Prostate gland (tissue), 2 donors: Measurements from ENCODE around the gene MYLK2. TPM values are rescaled to one million over a fixed set of nuclear protein-coding genes. Genes with fewer than 3 reads are reported as not detected.
"Not testable (repeated sequence)": the region's sequence is repeated elsewhere in the genome, so short reads cannot be mapped to it uniquely, and the experiment has no call there.

ENCODE experiments used
- DNase-seq: peaks from one replicate; pipeline ENCODE4 v3.0.0-alpha.2; 2019; ENCODE audit warnings: low spot score
- H3K27ac ChIP-seq, 2 donors: fragments of 200-600 bp; sonication (generic); 2 replicates each; pipeline ENCODE4 v1.5.1; 2017 to 2019
- H3K27me3 ChIP-seq: fragments of 200-600 bp; sonication (generic); replicated peaks from 2 replicates; pipeline ENCODE4 v1.5.1; 2019; ENCODE audit not compliant: insufficient read depth
- H3K36me3 ChIP-seq, 2 donors: fragments of 200-600 bp; sonication (generic); 1 replicate in 1 of 2; 2 replicates in 1 of 2; pipeline versions ENCODE4 v1.5.1 to v1.8.1; 2017 to 2019
- H3K4me1 ChIP-seq: fragments of 200-600 bp; sonication (generic); replicated peaks from 2 replicates; pipeline ENCODE4 v1.5.1; 2019
- H3K4me3 ChIP-seq, 2 donors: fragments of 200-600 bp; sonication (generic); 2 replicates each; pipeline ENCODE4 v1.5.1; 2017 to 2019
- H3K9me3 ChIP-seq: fragments of 200-600 bp; sonication (generic); 2 replicates; pipeline ENCODE4 v1.5.1; 2017
- POLR2A ChIP-seq: fragments of 450-650 bp; IDR thresholded peaks from one replicate; pipeline ENCODE4 v1.6.1; 2016; ENCODE audit warnings: antibody characterized with exemption, mild to moderate bottlenecking
- POLR2AphosphoS5 ChIP-seq: sonication (generic); formaldehyde crosslinking; IDR thresholded peaks from one replicate; pipeline ENCODE4 v1.6.1; 2017; ENCODE audit warnings: antibody characterized with exemption
- WGBS: methylation state at CpG from one replicate; pipeline ENCODE4 v1.1.5; 2018; 5-methylcytosine and 5-hydroxymethylcytosine counted together
- intact Hi-C: fragments of 100-400 bp; cut with DNase I; formaldehyde crosslinking; loops from one replicate; pipeline ENCODE4 v1.14.2; 2022
- total RNA-seq, 2 donors: library from RNA; depleted of rRNA; stranded (reverse); fragments of >200 nt; gene quantifications; one replicate each; pipeline ENCODE4 v1.1.0, GENCODE V29; 2016
- TF ChIP-seq, protein P1 (sequence below), 4 experiments: fragments of 200-600 bp in 2 of 4; fragments of 450-650 bp in 2 of 4; sonication (generic) in 2 of 4; IDR thresholded peaks; 1 replicate in 3 of 4; 2 replicates in 1 of 4; pipeline ENCODE4 v1.5.1; 2016 to 2019; ENCODE audit warnings: antibody characterized with exemption in 4 of 4, mild to moderate bottlenecking in 2 of 4, moderate library complexity in 2 of 4

Gene MYLK2
- total RNA-seq, 2 donors from 2014 or later: 0.27 to 0.91 TPM

DNA sequence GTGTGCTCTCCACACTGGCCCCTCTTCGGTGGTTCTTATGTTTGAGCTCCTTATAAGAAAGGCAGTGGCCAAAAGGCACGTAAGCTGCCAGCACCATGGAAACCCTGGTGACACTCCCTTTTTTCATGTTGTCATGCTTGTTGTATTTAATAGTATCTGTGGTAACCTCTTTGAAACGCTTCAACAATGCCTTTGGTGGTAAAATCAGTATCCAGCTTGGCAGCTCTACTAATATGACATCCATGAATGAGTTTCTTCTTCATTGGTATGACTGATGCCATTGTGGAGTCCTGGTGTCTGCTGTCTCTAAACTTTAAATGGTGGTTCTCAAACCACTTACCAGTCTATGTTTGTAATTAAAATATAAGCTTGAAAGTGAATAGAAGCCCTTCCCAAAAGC, 10.7 kb upstream of the MYLK2 start:
- DNase-seq: no peak
- WGBS: 84% methylated on average over 3 of the region's 3 CpGs
- Histone ChIP-seq H3K4me1 (no peaks in the 10 kb centered on the region), H3K9me3 (no peaks in the 10 kb centered on the region), H3K27ac (no peak overlapping the region), H3K4me3 (no peak overlapping the region), H3K36me3 (no peaks in the 10 kb centered on the region), H3K27me3 (no peaks in the 10 kb centered on the region)
- TF ChIP-seq, protein P1, sequence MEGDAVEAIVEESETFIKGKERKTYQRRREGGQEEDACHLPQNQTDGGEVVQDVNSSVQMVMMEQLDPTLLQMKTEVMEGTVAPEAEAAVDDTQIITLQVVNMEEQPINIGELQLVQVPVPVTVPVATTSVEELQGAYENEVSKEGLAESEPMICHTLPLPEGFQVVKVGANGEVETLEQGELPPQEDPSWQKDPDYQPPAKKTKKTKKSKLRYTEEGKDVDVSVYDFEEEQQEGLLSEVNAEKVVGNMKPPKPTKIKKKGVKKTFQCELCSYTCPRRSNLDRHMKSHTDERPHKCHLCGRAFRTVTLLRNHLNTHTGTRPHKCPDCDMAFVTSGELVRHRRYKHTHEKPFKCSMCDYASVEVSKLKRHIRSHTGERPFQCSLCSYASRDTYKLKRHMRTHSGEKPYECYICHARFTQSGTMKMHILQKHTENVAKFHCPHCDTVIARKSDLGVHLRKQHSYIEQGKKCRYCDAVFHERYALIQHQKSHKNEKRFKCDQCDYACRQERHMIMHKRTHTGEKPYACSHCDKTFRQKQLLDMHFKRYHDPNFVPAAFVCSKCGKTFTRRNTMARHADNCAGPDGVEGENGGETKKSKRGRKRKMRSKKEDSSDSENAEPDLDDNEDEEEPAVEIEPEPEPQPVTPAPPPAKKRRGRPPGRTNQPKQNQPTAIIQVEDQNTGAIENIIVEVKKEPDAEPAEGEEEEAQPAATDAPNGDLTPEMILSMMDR (IDR thresholded peaks at IDR 0.05): no peak
- no peak for TF ChIP-seq POLR2A
- intact Hi-C loops: no loop called here

DNA sequence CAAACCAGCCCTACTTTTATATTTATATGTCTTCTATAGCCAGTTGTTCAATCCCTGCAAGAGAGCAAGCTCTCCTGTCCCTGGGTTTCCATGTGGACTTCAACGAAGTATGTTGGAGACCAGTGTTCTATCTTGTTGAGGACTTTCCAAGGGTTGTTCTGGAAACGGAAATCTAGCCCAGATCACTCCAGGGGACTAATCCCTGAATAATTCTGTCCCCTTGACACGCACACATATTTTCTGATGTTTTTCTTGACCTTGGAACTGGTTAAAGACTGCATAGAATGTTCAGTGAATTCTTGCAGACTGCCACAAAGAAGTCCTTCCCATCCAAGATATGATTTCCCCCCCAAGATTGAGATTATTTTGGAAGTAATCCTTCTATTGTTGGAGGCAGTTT, 9.5 kb upstream of the MYLK2 start:
- Histone ChIP-seq H3K4me1 (no peaks in the 10 kb centered on the region), H3K27ac (no peak overlapping the region), H3K4me3 (no peak overlapping the region), H3K36me3 (no peaks in the 10 kb centered on the region), H3K9me3 (no peaks in the 10 kb centered on the region), H3K27me3 (no peaks in the 10 kb centered on the region)
- WGBS: 73% methylated on average over 3 of the region's 3 CpGs
- DNase-seq: no peak
- TF ChIP-seq POLR2A: no peak
- TF ChIP-seq, protein P1 (IDR thresholded peaks at IDR 0.05): no peak
- no peak for TF ChIP-seq POLR2AphosphoS5
- intact Hi-C loops: no loop called here

- Histone ChIP-seq H3K36me3 (no peaks in the 10 kb centered on the region), H3K9me3 (no peaks in the 10 kb centered on the region), H3K4me1 (no peaks in the 10 kb centered on the region), H3K4me3 (no peak overlapping the region), H3K27me3 (no peaks in the 10 kb centered on the region), H3K27ac (no peak overlapping the region)
- TF ChIP-seq, protein P1 (IDR thresholded peaks at IDR 0.05): no peak
- no peak for TF ChIP-seq POLR2AphosphoS5
- TF ChIP-seq POLR2A: no peak
- 92% methylated on average over 4 of the region's 4 CpGs for WGBS
- intact Hi-C loops: no loop called here
- no peak for DNase-seq
These were observed 8.0 kb upstream of the MYLK2 start for GRCh38 chr20:31811198-31811597.

- Histone ChIP-seq H3K9me3 (no peaks in the 10 kb centered on the region), H3K27ac (no peak overlapping the region), H3K4me3 (no peak overlapping the region), H3K27me3 (no peaks in the 10 kb centered on the region), H3K36me3 (no peaks in the 10 kb centered on the region), H3K4me1 (no peaks in the 10 kb centered on the region)
- intact Hi-C loops: no loop called here
- WGBS: 70% methylated on average over 15 of the region's 15 CpGs
- DNase-seq: no peak
- TF ChIP-seq, protein P1 (IDR thresholded peaks at IDR 0.05): no peak
- TF ChIP-seq POLR2A: no peak
- TF ChIP-seq POLR2AphosphoS5: no peak
These were observed 7.1 kb upstream of the MYLK2 start for GRCh38 chr20:31811796-31812728.

DNA sequence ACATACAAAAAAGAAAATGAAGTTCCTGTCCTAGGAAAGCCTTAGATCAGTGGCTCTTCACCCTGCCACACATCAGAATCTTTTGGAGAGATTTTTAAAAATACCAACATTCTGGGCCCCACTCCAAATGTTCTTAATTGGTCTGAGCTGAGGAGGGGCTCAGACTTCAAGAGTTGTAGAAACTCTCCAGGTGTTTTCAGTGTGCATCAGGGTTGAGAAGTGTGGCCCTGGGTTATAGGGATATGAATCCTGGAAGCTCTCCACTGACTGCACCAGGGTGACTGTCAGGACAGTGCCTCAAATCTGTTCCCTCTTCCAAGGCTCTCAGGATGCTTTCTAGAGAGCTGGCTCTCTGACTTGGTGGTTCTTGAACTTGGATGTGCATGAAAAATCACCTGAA, 5.5 kb upstream of the MYLK2 start:
- TF ChIP-seq POLR2AphosphoS5 (no peak), POLR2A (no peak)
- TF ChIP-seq, protein P1 (IDR thresholded peaks at IDR 0.05): no peak
- Histone ChIP-seq H3K27me3 (no peaks in the 10 kb centered on the region), H3K4me3 (no peak overlapping the region), H3K9me3 (no peaks in the 10 kb centered on the region), H3K4me1 (no peaks in the 10 kb centered on the region), H3K27ac (no peak overlapping the region), H3K36me3 (no peaks in the 10 kb centered on the region)
- no peak for DNase-seq
- intact Hi-C loops: no loop called here

- H3K4me1 ChIP-seq, H3K36me3 ChIP-seq, H3K27me3 ChIP-seq, H3K4me3 ChIP-seq, DNase-seq, H3K27ac ChIP-seq, H3K9me3 ChIP-seq, intact Hi-C loops: not testable (repeated sequence)
- 49% methylated on average over 7 of the region's 7 CpGs for WGBS
These were observed 5.0 kb upstream of the MYLK2 start for GRCh38 chr20:31814142-31814541.
